HL-60 (cell line): ENCODE measurements around the gene LRPAP1.

Source experiments
- DNase-seq, 2 experiments: peaks; one replicate each; pipeline ENCODE4 v3.0.0-alpha.2; 2010 to 2020; ENCODE audit warnings: low read depth in 1 of 2, low spot score in 1 of 2
- H3K27ac ChIP-seq: fragments of 250-450 bp; sonication (Bioruptor Pico); replicated peaks from 2 replicates; pipeline ENCODE4 v1.5.1; 2020; ENCODE audit warnings: mild to moderate bottlenecking, moderate library complexity
- H3K27me3 ChIP-seq: fragments of 250-450 bp; sonication (Bioruptor Pico); 2 replicates; pipeline ENCODE4 v1.5.1; 2021; ENCODE audit warnings: mild to moderate bottlenecking, moderate library complexity; ENCODE audit not compliant: insufficient read depth, poor library complexity, severe bottlenecking
- H3K4me3 ChIP-seq: replicated peaks from 2 replicates; pipeline ENCODE4 v1.5.1; 2011; ENCODE audit warnings: mild to moderate bottlenecking, control low read depth, low read length; ENCODE audit not compliant: insufficient read depth
- GABPA ChIP-seq: IDR thresholded peaks from 2 replicates; pipeline ENCODE4 v1.6.1; 2012; ENCODE audit warnings: low read depth
- POLR2AphosphoS5 ChIP-seq: IDR thresholded peaks from 2 replicates; pipeline ENCODE4 v1.6.1; 2012; ENCODE audit warnings: low read depth
- SPI1 ChIP-seq: IDR thresholded peaks from 2 replicates; pipeline ENCODE4 v1.6.1; 2012; ENCODE audit warnings: low read depth, mild to moderate bottlenecking, borderline replicate concordance
- TF ChIP-seq, protein P1 (sequence below): IDR thresholded peaks from 2 replicates; pipeline ENCODE4 v1.6.1; 2012; ENCODE audit warnings: low read depth; ENCODE audit not compliant: insufficient replicate concordance
- TF ChIP-seq, protein P2 (sequence below): IDR thresholded peaks from one replicate; pipeline ENCODE4 v1.5.1; 2011; ENCODE audit warnings: low read length, control low read depth, inconsistent platforms; ENCODE audit not compliant: insufficient read depth

LRPAP1 gene

DNA sequence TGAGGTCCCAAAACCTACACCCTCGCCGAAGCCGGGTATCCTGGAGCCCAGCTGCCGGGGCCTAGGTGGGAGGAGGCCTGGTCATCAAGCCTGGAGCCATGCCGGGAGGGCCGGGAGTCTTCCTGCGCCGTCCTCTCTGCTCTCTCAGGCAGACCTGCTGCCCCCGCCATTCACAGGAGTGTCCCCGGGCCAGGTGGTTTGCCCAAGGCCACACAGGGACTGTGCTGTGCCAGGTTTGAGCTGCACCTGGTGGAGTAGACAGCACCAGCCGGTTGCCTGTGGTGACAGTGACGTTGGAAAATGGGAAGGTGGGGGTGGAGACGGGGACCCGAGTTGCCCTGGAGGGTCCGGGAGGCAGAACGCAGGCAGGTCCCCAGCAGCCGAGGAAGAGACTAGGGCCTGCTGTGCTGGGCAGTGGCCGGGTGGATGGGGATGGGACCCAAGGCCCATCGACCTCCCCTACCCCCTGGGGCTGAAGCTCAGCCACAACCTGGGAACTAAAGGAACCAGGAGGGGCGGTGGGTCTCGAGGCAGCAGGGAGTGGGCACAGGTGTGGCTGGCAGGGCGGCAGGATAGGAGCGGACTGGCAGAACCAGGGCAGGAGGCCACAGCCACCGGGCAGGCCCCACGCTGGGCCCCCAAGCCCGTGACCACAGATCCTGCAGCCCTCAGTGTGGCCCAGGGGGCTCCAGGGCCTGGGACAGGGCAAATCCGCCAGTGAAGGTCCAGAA is 59.6 kb downstream of the LRPAP1 start:
- TF ChIP-seq, protein P1, sequence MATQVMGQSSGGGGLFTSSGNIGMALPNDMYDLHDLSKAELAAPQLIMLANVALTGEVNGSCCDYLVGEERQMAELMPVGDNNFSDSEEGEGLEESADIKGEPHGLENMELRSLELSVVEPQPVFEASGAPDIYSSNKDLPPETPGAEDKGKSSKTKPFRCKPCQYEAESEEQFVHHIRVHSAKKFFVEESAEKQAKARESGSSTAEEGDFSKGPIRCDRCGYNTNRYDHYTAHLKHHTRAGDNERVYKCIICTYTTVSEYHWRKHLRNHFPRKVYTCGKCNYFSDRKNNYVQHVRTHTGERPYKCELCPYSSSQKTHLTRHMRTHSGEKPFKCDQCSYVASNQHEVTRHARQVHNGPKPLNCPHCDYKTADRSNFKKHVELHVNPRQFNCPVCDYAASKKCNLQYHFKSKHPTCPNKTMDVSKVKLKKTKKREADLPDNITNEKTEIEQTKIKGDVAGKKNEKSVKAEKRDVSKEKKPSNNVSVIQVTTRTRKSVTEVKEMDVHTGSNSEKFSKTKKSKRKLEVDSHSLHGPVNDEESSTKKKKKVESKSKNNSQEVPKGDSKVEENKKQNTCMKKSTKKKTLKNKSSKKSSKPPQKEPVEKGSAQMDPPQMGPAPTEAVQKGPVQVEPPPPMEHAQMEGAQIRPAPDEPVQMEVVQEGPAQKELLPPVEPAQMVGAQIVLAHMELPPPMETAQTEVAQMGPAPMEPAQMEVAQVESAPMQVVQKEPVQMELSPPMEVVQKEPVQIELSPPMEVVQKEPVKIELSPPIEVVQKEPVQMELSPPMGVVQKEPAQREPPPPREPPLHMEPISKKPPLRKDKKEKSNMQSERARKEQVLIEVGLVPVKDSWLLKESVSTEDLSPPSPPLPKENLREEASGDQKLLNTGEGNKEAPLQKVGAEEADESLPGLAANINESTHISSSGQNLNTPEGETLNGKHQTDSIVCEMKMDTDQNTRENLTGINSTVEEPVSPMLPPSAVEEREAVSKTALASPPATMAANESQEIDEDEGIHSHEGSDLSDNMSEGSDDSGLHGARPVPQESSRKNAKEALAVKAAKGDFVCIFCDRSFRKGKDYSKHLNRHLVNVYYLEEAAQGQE = no peak
- TF ChIP-seq, protein P2, sequence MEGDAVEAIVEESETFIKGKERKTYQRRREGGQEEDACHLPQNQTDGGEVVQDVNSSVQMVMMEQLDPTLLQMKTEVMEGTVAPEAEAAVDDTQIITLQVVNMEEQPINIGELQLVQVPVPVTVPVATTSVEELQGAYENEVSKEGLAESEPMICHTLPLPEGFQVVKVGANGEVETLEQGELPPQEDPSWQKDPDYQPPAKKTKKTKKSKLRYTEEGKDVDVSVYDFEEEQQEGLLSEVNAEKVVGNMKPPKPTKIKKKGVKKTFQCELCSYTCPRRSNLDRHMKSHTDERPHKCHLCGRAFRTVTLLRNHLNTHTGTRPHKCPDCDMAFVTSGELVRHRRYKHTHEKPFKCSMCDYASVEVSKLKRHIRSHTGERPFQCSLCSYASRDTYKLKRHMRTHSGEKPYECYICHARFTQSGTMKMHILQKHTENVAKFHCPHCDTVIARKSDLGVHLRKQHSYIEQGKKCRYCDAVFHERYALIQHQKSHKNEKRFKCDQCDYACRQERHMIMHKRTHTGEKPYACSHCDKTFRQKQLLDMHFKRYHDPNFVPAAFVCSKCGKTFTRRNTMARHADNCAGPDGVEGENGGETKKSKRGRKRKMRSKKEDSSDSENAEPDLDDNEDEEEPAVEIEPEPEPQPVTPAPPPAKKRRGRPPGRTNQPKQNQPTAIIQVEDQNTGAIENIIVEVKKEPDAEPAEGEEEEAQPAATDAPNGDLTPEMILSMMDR = no peak
- TF ChIP-seq POLR2AphosphoS5 (no peak), GABPA (no peak), SPI1 (no peak)
- H3K27me3 ChIP-seq = peaks cover 2% of the 10 kb centered on the region
- no peak overlapping the region for H3K27ac ChIP-seq

DNA sequence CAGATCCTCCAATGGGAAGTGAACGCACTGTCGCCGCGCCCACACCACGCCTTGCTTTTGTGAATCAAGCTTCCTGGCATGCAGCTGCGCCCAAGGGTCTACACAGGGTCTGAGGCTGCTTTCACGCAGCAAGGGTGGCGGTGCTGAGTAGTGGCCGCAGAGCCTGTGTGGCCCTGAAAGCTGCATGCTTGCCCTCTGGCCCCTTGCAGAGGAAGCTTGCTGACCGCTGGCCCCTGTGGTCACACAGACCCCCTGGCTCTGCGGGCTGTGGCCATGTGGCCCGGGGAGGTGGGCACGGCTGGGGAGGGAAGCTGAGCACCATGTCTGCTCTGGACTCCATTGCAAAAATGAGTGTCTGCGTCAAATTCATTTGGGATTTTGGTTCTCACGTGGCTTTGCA is 60.3 kb downstream of the LRPAP1 start:
- Histone ChIP-seq H3K27me3 (peaks cover 2% of the 10 kb centered on the region), H3K27ac (no peak overlapping the region), H3K4me3 (no peak overlapping the region)
- DNase-seq = no peak
- TF ChIP-seq GABPA = no peak
- TF ChIP-seq, protein P1 = no peak
- TF ChIP-seq, protein P2 = no peak
- TF ChIP-seq SPI1 = no peak
- TF ChIP-seq POLR2AphosphoS5 = no peak

More for the DNA sequence above, 59.6 kb downstream of the LRPAP1 start:
- no peak overlapping the region for H3K4me3 ChIP-seq
- DNase-seq = no peak

DNA sequence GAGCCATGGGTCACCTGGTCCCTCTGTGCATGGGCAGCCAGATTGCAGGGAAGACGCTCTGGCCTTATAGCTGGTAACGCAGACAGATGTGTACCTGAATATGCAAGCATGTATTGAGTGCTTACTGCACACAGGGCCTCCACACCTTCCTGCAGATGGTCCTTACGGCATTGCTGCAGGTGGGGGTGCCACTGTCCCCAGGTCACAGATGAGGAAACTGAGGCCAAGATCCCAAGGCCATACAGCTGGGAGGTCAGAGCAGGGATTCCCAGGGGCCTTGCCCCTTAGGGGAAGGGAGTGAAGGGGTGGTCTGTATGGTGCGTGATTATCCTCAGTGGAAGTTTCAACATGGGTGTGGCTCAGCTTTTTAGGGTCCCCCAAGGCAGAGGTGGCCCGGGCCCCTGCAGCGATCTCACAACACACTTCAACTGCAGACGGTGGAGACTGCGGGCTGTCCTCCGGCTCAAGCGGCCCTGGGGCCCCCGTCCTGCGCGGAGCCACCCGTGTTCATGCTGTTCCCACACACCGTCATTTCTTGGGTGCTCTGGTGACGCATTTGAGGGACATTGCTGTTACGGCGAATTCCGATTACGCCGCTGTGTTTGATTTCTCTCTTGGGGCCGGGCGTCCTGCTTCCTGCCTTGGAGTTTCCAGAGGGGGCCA is 61.0 kb downstream of the LRPAP1 start:
- Histone ChIP-seq H3K4me3 (no peak overlapping the region), H3K27me3 (peaks cover 2% of the 10 kb centered on the region), H3K27ac (no peak overlapping the region)
- DNase-seq = no peak
- TF ChIP-seq, protein P1 = no peak
- TF ChIP-seq GABPA (no peak), POLR2AphosphoS5 (no peak), SPI1 (no peak)
- TF ChIP-seq, protein P2 = no peak
